Measurements from ENCODE around the gene KYAT1.

The KYAT1 gene

DNA sequence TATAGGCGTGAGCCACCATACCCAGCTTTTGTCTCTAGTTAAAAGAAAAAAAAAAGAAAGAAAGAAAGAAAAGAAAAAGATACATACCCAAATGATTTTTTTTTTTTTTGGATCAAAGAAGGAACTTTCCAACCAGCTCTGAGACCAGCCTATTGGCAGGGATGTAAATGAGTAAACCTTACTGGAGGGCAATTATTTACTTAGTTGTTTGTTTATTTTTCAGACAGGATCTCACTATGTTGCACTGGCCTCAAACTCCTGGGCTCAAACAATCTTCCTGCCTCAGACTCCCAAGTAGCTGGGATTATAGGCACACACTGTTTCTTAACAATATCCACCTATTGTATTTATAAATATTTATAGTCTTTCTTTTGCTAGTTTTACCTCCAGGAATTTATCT, 41.2 kb downstream of the KYAT1 start:
- Histone ChIP-seq H3K23ac (ENCODE audit: low read depth, low read length, poor library complexity) (no peak overlapping the region), H3K27ac (replicated peaks; ENCODE audit: low read length) (no peak overlapping the region), H2BK15ac (ENCODE audit: low read length) (no peak overlapping the region), H4K8ac (ENCODE audit: low read depth, low read length) (no peak overlapping the region), H2AK5ac (ENCODE audit: low read depth, low read length) (no peak overlapping the region), H2BK5ac (ENCODE audit: low read length) (no peak overlapping the region), H3K4me3 (ENCODE audit: low read length in 2 of 2) (no peak overlapping the region), H3K9me3 (replicated peaks in 1 of 2; ENCODE audit: control insufficient read depth in 2 of 2, insufficient read depth in 1 of 2, low read depth in 1 of 2, low read length in 2 of 2) (no peaks in the 10 kb centered on the region), H3K14ac (ENCODE audit: low read length) (no peak overlapping the region), H3K79me1 (ENCODE audit: low read depth, low read length) (peaks cover 5% of the 10 kb centered on the region), H3K4me2 (ENCODE audit: insufficient read depth, low read length, poor library complexity, severe bottlenecking) (no peak overlapping the region), H3K4ac (ENCODE audit: low read length) (no peak overlapping the region), H3K36me3 (replicated peaks in 1 of 2; ENCODE audit: control insufficient read depth in 2 of 2, insufficient read depth in 2 of 2, low read length in 2 of 2) (peaks cover 7 to 23% of the 10 kb centered on the region in 2 donors), H2BK120ac (ENCODE audit: low read depth, low read length) (no peak overlapping the region), H3K27me3 (ENCODE audit: control insufficient read depth in 3 of 3, insufficient read depth in 3 of 3, low read depth in 1 of 3, low read length in 3 of 3) (no peaks in the 10 kb centered on the region), H3K4me1 (ENCODE audit: control insufficient read depth in 2 of 2, insufficient read depth in 1 of 2, low read depth in 1 of 2, low read length in 2 of 2) (no peaks in the 10 kb centered on the region), H2BK12ac (ENCODE audit: low read length) (no peak overlapping the region), H2AFZ (ENCODE audit: low read length) (no peak overlapping the region), H3K9ac (ENCODE audit: low read depth, low read length, poor library complexity) (no peak overlapping the region), H3K18ac (ENCODE audit: low read length) (no peak overlapping the region), H4K91ac (ENCODE audit: low read depth, low read length, poor library complexity) (no peak overlapping the region)
- WGBS, 2 donors (ENCODE audit: extremely low coverage in 2 of 2, insufficient read length in 2 of 2, insufficient replicate concordance in 1 of 2): no CpG with 5 or more reads among the region's 1 CpG
- DNase-seq (ENCODE audit: low spot score): no peak

DNA sequence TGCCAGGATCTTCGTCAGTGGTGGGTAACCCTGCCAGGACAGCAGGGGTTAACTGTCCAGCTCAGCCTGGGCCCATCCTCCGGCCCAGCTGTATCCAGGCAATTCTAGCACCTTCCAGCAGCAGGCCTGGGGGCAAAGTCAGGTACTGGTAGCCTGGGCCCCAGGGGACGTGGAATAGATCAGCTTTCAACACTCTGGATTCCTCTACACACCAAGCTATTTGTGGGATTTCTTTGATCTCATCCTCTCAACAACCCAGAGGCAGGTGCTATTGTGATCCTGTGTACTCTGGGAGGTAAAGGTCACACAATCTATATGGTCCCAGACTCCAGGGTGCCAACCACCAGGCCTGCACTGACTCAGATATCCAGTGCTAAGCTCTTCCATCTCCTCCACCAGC, 43.4 kb downstream of the KYAT1 start:
- Histone ChIP-seq H2BK5ac (ENCODE audit: low read length) (no peak overlapping the region), H3K9ac (ENCODE audit: low read depth, low read length, poor library complexity) (no peak overlapping the region), H3K23ac (ENCODE audit: low read depth, low read length, poor library complexity) (no peak overlapping the region), H2AK5ac (ENCODE audit: low read depth, low read length) (no peak overlapping the region), H2BK120ac (ENCODE audit: low read depth, low read length) (no peak overlapping the region), H3K4ac (ENCODE audit: low read length) (no peak overlapping the region), H3K4me1 (ENCODE audit: control insufficient read depth in 2 of 2, insufficient read depth in 1 of 2, low read depth in 1 of 2, low read length in 2 of 2) (no peaks in the 10 kb centered on the region), H3K14ac (ENCODE audit: low read length) (no peak overlapping the region), H4K91ac (ENCODE audit: low read depth, low read length, poor library complexity) (no peak overlapping the region), H3K27me3 (ENCODE audit: control insufficient read depth in 3 of 3, insufficient read depth in 3 of 3, low read depth in 1 of 3, low read length in 3 of 3) (no peaks in the 10 kb centered on the region), H2BK12ac (ENCODE audit: low read length) (no peak overlapping the region), H3K9me3 (replicated peaks in 1 of 2; ENCODE audit: control insufficient read depth in 2 of 2, insufficient read depth in 1 of 2, low read depth in 1 of 2, low read length in 2 of 2) (no peaks in the 10 kb centered on the region), H4K8ac (ENCODE audit: low read depth, low read length) (no peak overlapping the region), H3K79me1 (ENCODE audit: low read depth, low read length) (peaks cover 2% of the 10 kb centered on the region), H3K18ac (ENCODE audit: low read length) (no peak overlapping the region), H2AFZ (ENCODE audit: low read length) (no peak overlapping the region), H3K4me3 (ENCODE audit: low read length in 2 of 2) (no peak overlapping the region), H2BK15ac (ENCODE audit: low read length) (no peak overlapping the region), H3K27ac (replicated peaks; ENCODE audit: low read length) (no peak overlapping the region), H3K36me3 (replicated peaks in 1 of 2; ENCODE audit: control insufficient read depth in 2 of 2, insufficient read depth in 2 of 2, low read length in 2 of 2) (peaks cover 13 to 33% of the 10 kb centered on the region in 2 donors), H3K4me2 (ENCODE audit: insufficient read depth, low read length, poor library complexity, severe bottlenecking) (no peak overlapping the region)
- DNase-seq (ENCODE audit: low spot score): no peak
- WGBS, 2 donors (ENCODE audit: extremely low coverage in 2 of 2, insufficient read length in 2 of 2, insufficient replicate concordance in 1 of 2): no CpG with 5 or more reads among the region's 3 CpGs

DNA sequence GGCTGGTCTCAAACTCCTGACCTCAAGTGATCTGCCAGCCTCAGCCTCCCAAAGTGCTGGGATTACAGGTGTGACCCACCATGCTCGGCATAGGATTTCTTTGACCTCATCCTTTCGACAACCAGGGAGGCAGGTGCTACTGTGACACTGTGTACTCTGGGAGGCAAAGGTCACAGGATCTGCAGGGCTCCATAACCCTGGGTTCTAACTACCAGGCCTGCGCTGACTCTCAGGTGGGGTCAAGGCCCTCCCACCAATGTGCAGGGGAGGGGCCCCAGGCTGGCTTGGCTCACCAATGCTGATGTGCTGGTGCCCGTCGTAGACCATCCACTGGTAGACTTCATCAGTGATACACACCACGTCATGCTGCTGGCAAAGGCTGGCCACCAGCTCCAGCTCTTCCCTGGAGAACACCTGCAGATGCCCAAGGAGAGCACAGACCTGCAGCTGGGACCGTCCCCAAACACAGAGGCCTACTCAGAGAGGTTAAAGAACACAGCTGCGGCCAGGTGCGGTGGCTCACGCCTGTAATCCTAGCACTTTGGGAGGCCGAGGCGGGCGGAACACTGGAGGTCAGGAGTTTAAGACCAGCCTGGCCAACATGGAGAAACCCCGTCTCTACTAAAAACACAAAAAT, 45.1 kb downstream of the KYAT1 start:
- no peak overlapping the region for H4K91ac ChIP-seq (ENCODE audit: low read depth, low read length, poor library complexity)
- H3K27ac ChIP-seq (replicated peaks; ENCODE audit: low read length): no peak overlapping the region
- H4K8ac ChIP-seq (ENCODE audit: low read depth, low read length): no peak overlapping the region
- H3K14ac ChIP-seq (ENCODE audit: low read length): no peak overlapping the region
- no peaks in the 10 kb centered on the region for H3K4me1 ChIP-seq (ENCODE audit: control insufficient read depth in 2 of 2, insufficient read depth in 1 of 2, low read depth in 1 of 2, low read length in 2 of 2)
- H3K23ac ChIP-seq (ENCODE audit: low read depth, low read length, poor library complexity): no peak overlapping the region
- H2AFZ ChIP-seq (ENCODE audit: low read length): no peak overlapping the region
- no peak overlapping the region for H2BK5ac ChIP-seq (ENCODE audit: low read length)
- H3K9me3 ChIP-seq (replicated peaks in 1 of 2; ENCODE audit: control insufficient read depth in 2 of 2, insufficient read depth in 1 of 2, low read depth in 1 of 2, low read length in 2 of 2): no peaks in the 10 kb centered on the region
- WGBS, 2 donors (ENCODE audit: extremely low coverage in 2 of 2, insufficient read length in 2 of 2, insufficient replicate concordance in 1 of 2): no CpG with 5 or more reads among the region's 14 CpGs
- peaks cover 13 to 36% of the 10 kb centered on the region in 2 donors for H3K36me3 ChIP-seq (replicated peaks in 1 of 2; ENCODE audit: control insufficient read depth in 2 of 2, insufficient read depth in 2 of 2, low read length in 2 of 2)
- H3K4ac ChIP-seq (ENCODE audit: low read length): no peak overlapping the region
- H3K9ac ChIP-seq (ENCODE audit: low read depth, low read length, poor library complexity): no peak overlapping the region
- H3K27me3 ChIP-seq (ENCODE audit: control insufficient read depth in 3 of 3, insufficient read depth in 3 of 3, low read depth in 1 of 3, low read length in 3 of 3): no peaks in the 10 kb centered on the region
- no peak overlapping the region for H2AK5ac ChIP-seq (ENCODE audit: low read depth, low read length)
- no peak overlapping the region for H2BK120ac ChIP-seq (ENCODE audit: low read depth, low read length)
- peaks cover 2% of the 10 kb centered on the region for H3K79me1 ChIP-seq (ENCODE audit: low read depth, low read length)
- no peak overlapping the region for H2BK12ac ChIP-seq (ENCODE audit: low read length)
- H3K18ac ChIP-seq (ENCODE audit: low read length): no peak overlapping the region
- H3K4me2 ChIP-seq (ENCODE audit: insufficient read depth, low read length, poor library complexity, severe bottlenecking): no peak overlapping the region
- no peak for DNase-seq (ENCODE audit: low spot score)
- no peak overlapping the region for H2BK15ac ChIP-seq (ENCODE audit: low read length)
- H3K4me3 ChIP-seq (ENCODE audit: low read length in 2 of 2): peak overlapping the region in 1 of 2 donors; percentile 62

DNA sequence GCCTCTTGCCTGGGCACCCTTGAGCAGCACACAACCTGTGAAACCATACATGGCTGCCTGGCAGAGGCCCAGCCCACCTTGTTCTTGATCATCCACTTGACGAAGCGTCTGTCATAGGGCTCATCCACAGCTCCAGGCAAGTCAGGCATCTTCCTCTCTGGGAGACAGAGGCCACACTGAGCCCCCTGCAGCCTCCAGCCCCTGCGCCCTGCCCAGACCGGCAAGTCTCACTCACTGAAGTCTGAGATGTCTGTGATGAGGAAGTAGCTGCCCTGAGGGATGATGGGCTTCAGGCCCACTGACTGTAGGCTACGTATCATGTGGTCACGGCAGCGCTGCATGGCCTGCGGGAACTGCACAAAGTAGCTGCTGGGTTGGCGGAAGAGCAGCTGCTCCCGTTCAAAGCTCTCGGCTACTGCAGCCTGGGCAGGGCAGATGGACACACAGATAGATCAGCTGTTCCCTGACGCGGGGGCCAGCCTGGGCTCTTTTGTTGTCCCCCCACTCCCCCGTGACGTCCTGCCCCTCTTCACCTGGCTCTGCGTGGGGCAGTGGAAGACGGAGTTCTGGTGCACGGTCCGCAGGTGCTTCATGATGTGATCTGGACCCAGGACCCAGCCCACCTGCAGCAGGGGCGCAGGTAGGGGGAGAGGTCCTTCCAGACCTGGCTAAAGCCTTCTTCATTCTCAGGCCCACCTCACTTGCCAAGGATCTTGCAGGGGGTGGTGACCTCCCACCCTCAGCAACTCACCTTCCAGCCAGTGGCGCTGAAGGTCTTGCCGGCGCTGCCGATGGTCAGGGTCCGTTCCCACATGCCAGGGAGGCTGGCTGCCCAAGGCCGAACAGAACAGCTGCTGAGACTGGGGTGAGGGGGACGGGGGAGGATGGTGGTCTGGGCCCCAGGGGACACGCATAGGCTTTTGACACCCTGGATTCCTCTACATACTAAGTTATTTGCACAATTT, 46.2 kb downstream of the KYAT1 start:
- H3K14ac ChIP-seq (ENCODE audit: low read length): no peak overlapping the region
- peaks cover 13 to 36% of the 10 kb centered on the region in 2 donors for H3K36me3 ChIP-seq (replicated peaks in 1 of 2; ENCODE audit: control insufficient read depth in 2 of 2, insufficient read depth in 2 of 2, low read length in 2 of 2)
- no peak overlapping the region for H2AK5ac ChIP-seq (ENCODE audit: low read depth, low read length)
- H3K27me3 ChIP-seq (ENCODE audit: control insufficient read depth in 3 of 3, insufficient read depth in 3 of 3, low read depth in 1 of 3, low read length in 3 of 3): no peaks in the 10 kb centered on the region
- no peak overlapping the region for H3K4me2 ChIP-seq (ENCODE audit: insufficient read depth, low read length, poor library complexity, severe bottlenecking)
- H3K4ac ChIP-seq (ENCODE audit: low read length): no peak overlapping the region
- no peak overlapping the region for H3K4me3 ChIP-seq (ENCODE audit: low read length in 2 of 2)
- H3K9me3 ChIP-seq (replicated peaks in 1 of 2; ENCODE audit: control insufficient read depth in 2 of 2, insufficient read depth in 1 of 2, low read depth in 1 of 2, low read length in 2 of 2): no peaks in the 10 kb centered on the region
- WGBS, 2 donors (ENCODE audit: extremely low coverage in 2 of 2, insufficient read length in 2 of 2, insufficient replicate concordance in 1 of 2): no CpG with 5 or more reads among the region's 28 CpGs
- no peaks in the 10 kb centered on the region for H3K4me1 ChIP-seq (ENCODE audit: control insufficient read depth in 2 of 2, insufficient read depth in 1 of 2, low read depth in 1 of 2, low read length in 2 of 2)
- peaks cover 2% of the 10 kb centered on the region for H3K79me1 ChIP-seq (ENCODE audit: low read depth, low read length)
- no peak overlapping the region for H3K27ac ChIP-seq (replicated peaks; ENCODE audit: low read length)
- no peak overlapping the region for H4K91ac ChIP-seq (ENCODE audit: low read depth, low read length, poor library complexity)
- no peak for DNase-seq (ENCODE audit: low spot score)
- no peak overlapping the region for H4K8ac ChIP-seq (ENCODE audit: low read depth, low read length)
- no peak overlapping the region for H2BK15ac ChIP-seq (ENCODE audit: low read length)
- no peak overlapping the region for H3K18ac ChIP-seq (ENCODE audit: low read length)
- H2AFZ ChIP-seq (ENCODE audit: low read length): no peak overlapping the region
- H3K23ac ChIP-seq (ENCODE audit: low read depth, low read length, poor library complexity): peak overlapping the region; percentile 20
- no peak overlapping the region for H2BK5ac ChIP-seq (ENCODE audit: low read length)
- H2BK120ac ChIP-seq (ENCODE audit: low read depth, low read length): peak overlapping the region; percentile 72
- H3K9ac ChIP-seq (ENCODE audit: low read depth, low read length, poor library complexity): peak overlapping the region; percentile 30
- no peak overlapping the region for H2BK12ac ChIP-seq (ENCODE audit: low read length)
